ENCODE measurements around the gene TF. TPM values are rescaled to one million over a fixed set of nuclear protein-coding genes. Genes with fewer than 3 reads are reported as not detected.

Gene TF
- total and polyA plus RNA-seq, 2 experiments from 2014 or later: 0.05 TPM; not detected in 1

DNA sequence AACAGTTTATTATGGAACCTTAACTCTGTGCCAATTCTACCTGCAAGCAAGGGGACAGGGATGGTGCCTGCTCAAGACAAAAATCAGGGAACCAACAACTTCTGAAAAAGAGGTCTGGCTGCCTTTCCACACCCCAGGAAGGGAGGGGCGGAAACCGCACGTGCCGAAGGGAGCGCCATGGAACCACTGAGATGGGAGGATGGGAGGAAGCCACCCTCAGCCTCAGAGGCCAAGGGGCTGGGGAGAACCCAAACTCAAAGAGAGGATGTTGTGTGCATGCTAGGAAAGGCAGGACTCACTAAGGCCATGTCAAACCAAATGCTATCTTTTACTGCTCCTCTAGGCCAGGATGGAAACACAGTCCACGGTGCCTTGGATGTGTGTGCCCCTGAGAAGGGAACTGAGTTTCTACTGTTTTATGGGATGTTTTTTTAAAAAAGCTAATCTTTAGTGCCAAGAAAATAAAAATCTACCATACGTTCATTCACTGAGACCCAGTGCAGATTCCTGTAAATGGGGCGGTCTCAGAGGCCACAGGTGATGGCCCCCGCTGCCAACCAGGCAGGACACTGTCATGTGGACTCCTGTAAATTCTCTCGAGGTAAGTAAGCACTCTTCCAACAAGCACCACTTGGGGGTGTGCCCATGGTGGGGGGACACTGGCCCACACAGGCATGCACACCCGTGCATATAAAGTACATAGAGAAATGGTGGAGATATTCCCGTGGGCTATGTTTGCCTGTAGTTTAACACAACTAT lies 80.0 kb downstream of the TF start:
- H3K9ac ChIP-seq: no peak overlapping the region
- no peak overlapping the region for H3K4me3 ChIP-seq
- H3K27ac ChIP-seq: no peak overlapping the region
- H2AFZ ChIP-seq: no peak overlapping the region
- in situ Hi-C loops (cut with MboI): no loop called here
- H3K9me3 ChIP-seq (ENCODE audit: low read depth): no peaks in the 10 kb centered on the region
- TF ChIP-seq EZH2phosphoT487 (IDR thresholded peaks at IDR 0.05; ENCODE audit: insufficient read depth, low read depth) (no peak), EZH2 (IDR thresholded peaks at IDR 0.05; ENCODE audit: insufficient read depth, poor library complexity, severe bottlenecking) (no peak)
- no peaks in the 10 kb centered on the region for H3K79me2 ChIP-seq (ENCODE audit: insufficient read depth)
- WGBS, 2 experiments (ENCODE audit: low coverage in 1 of 2, low lambda C conversion rate in 2 of 2, missing lambda C conversion rate in 2 of 2): 88 to 89% methylated on average over 12 of the region's 12 CpGs
- H3K4me1 ChIP-seq (ENCODE audit: insufficient read depth): peaks cover 4% of the 10 kb centered on the region; the same call in 1 of the 2 replicates
- H3K27me3 ChIP-seq (replicated peaks; ENCODE audit: insufficient read depth): no peaks in the 10 kb centered on the region
- no peak overlapping the region for H3K4me2 ChIP-seq (ENCODE audit: unreplicated experiment)
- no peaks in the 10 kb centered on the region; the same call in 1 of the 2 replicates for H3K36me3 ChIP-seq (ENCODE audit: low read depth)
- H3K9me2 ChIP-seq (ENCODE audit: insufficient read depth): no peaks in the 10 kb centered on the region
- no peak for DNase-seq
- 0 out of 2 replicates have a peak, but pooled peaks cover 4% of the 10 kb centered on the region for H3F3A ChIP-seq (ENCODE audit: insufficient read depth)
- 0 out of 2 replicates have a peak, but pooled peaks cover 5% of the 10 kb centered on the region for H4K20me1 ChIP-seq (ENCODE audit: insufficient read depth)

DNA sequence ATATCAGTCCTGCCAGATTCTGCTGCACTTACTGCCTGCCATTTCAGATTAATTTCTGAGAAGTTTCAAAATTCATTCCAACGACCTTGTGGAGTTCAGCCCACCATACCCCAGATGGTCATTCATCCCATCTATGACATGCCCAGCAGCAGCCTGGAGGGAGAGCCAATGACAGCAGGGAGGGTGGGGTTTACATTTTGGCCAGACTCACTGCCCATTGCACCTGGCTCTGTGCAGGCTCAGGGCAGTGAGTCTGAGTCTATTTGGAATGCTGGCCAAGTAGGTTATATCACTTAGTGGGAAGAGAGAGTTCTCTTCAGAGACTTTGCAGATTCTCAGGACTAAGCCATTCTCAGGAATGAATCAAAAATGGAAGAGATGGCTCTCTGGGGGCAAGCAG lies 80.9 kb downstream of the TF start:
- H3K4me1 ChIP-seq (ENCODE audit: insufficient read depth): no peaks in the 10 kb centered on the region
- no peak overlapping the region for H3K4me3 ChIP-seq
- H3K79me2 ChIP-seq (ENCODE audit: insufficient read depth): no peaks in the 10 kb centered on the region
- no peak overlapping the region for H3K4me2 ChIP-seq (ENCODE audit: unreplicated experiment)
- 0 out of 2 replicates have a peak, but pooled peaks cover 3% of the 10 kb centered on the region for H4K20me1 ChIP-seq (ENCODE audit: insufficient read depth)
- DNase-seq: no peak
- in situ Hi-C loops (cut with MboI): no loop called here
- TF ChIP-seq EZH2phosphoT487 (IDR thresholded peaks at IDR 0.05; ENCODE audit: insufficient read depth, low read depth): no peak
- no peak for TF ChIP-seq EZH2 (IDR thresholded peaks at IDR 0.05; ENCODE audit: insufficient read depth, poor library complexity, severe bottlenecking)
- no peaks in the 10 kb centered on the region for H3K9me2 ChIP-seq (ENCODE audit: insufficient read depth)
- WGBS, 2 experiments (ENCODE audit: low coverage in 1 of 2, low lambda C conversion rate in 2 of 2, missing lambda C conversion rate in 2 of 2): 12 to 22% methylated on average over 1 of the region's 1 CpG
- no peaks in the 10 kb centered on the region for H3K36me3 ChIP-seq (ENCODE audit: low read depth)
- H3F3A ChIP-seq (ENCODE audit: insufficient read depth): no peaks in the 10 kb centered on the region
- no peak overlapping the region for H3K27ac ChIP-seq
- H3K9me3 ChIP-seq (ENCODE audit: low read depth): no peaks in the 10 kb centered on the region
- no peaks in the 10 kb centered on the region for H3K27me3 ChIP-seq (replicated peaks; ENCODE audit: insufficient read depth)
- H3K9ac ChIP-seq: no peak overlapping the region
- H2AFZ ChIP-seq: no peak overlapping the region

DNA sequence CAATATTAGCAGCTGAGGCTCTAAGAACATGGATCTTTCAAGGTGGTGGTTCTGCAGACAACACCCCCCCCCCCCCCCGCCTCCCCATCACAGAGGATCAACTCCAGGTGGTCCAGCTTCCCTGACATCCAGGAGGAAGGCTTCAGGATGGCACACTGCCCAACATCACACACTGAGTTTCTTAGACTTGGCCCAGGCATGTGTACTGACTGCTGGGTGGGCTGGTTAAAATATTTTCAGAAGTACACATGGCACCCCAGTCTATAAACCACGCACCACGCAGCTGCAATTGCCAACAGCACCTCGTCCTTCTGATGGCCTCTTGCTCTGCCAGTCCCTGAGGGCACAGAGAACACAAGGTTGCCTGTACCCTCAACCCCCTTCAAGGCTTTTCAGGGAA lies 81.5 kb downstream of the TF start:
- Histone ChIP-seq H3K9ac (no peak overlapping the region), H3K36me3 (ENCODE audit: low read depth) (no peaks in the 10 kb centered on the region), H3K79me2 (ENCODE audit: insufficient read depth) (no peaks in the 10 kb centered on the region), H3K4me3 (no peak overlapping the region), H3K4me2 (ENCODE audit: unreplicated experiment) (no peak overlapping the region), H3K9me3 (ENCODE audit: low read depth) (no peaks in the 10 kb centered on the region), H4K20me1 (ENCODE audit: insufficient read depth) (no peaks in the 10 kb centered on the region), H3K4me1 (ENCODE audit: insufficient read depth) (no peaks in the 10 kb centered on the region), H3K27ac (no peak overlapping the region), H3F3A (ENCODE audit: insufficient read depth) (no peaks in the 10 kb centered on the region), H3K27me3 (replicated peaks; ENCODE audit: insufficient read depth) (no peaks in the 10 kb centered on the region), H2AFZ (no peak overlapping the region), H3K9me2 (ENCODE audit: insufficient read depth) (no peaks in the 10 kb centered on the region)
- TF ChIP-seq EZH2 (IDR thresholded peaks at IDR 0.05; ENCODE audit: insufficient read depth, poor library complexity, severe bottlenecking) (no peak), EZH2phosphoT487 (IDR thresholded peaks at IDR 0.05; ENCODE audit: insufficient read depth, low read depth) (no peak)
- in situ Hi-C loops (cut with MboI): no loop called here
- WGBS, 2 experiments (ENCODE audit: low coverage in 1 of 2, low lambda C conversion rate in 2 of 2, missing lambda C conversion rate in 2 of 2): 67 to 74% methylated on average over 4 of the region's 4 CpGs
- no peak for DNase-seq

DNA sequence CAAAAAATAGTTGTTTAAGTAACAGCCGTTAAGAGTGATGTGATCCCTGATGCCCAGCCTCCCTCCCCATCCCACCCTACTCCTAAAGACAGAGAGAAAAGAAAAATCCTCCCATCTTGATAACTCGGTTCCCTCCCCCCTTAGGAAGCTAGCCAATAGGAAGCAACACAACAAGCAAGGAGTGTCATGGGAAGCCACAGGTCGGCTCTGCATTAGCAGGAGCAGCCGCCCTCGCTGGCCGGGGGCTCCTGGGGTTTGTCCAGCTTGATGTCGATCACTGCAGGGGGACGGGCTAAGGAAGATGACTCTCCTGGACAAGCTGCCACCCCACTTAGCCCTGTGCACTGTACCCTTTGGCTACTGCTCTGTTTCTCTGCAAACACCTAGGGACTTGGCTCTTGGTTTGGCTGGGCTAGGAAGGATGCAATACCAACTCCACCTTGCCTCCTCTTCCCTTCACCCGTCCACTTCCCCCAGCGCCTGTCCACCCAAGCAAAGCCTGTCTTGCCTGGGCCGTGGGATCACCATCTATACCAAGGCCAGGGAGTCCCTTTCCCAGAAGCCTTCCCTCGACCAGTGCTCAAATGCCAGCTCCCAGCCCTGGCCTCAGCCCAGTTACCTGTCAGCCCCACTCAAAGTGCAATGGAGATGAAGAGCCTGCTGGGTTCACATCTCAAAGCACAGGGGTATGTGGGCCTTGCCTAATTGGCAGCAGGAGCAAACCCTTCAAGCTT lies 82.5 kb downstream of the TF start:
- Histone ChIP-seq H3K9me3 (ENCODE audit: low read depth) (no peaks in the 10 kb centered on the region), H3K9me2 (ENCODE audit: insufficient read depth) (no peaks in the 10 kb centered on the region), H3K27ac (no peak overlapping the region), H2AFZ (no peak overlapping the region), H3K79me2 (ENCODE audit: insufficient read depth) (no peaks in the 10 kb centered on the region), H3K9ac (no peak overlapping the region), H3K27me3 (replicated peaks; ENCODE audit: insufficient read depth) (no peaks in the 10 kb centered on the region), H3F3A (ENCODE audit: insufficient read depth) (no peaks in the 10 kb centered on the region), H3K36me3 (ENCODE audit: low read depth) (no peaks in the 10 kb centered on the region), H4K20me1 (ENCODE audit: insufficient read depth) (no peaks in the 10 kb centered on the region), H3K4me3 (no peak overlapping the region), H3K4me1 (ENCODE audit: insufficient read depth) (no peaks in the 10 kb centered on the region), H3K4me2 (ENCODE audit: unreplicated experiment) (no peak overlapping the region)
- no peak for DNase-seq
- 75 to 78% methylated on average over 12 of the region's 12 CpGs for WGBS, 2 experiments (ENCODE audit: low coverage in 1 of 2, low lambda C conversion rate in 2 of 2, missing lambda C conversion rate in 2 of 2)
- in situ Hi-C loops (cut with MboI): no loop called here
- TF ChIP-seq EZH2 (IDR thresholded peaks at IDR 0.05; ENCODE audit: insufficient read depth, poor library complexity, severe bottlenecking) (no peak), EZH2phosphoT487 (IDR thresholded peaks at IDR 0.05; ENCODE audit: insufficient read depth, low read depth) (no peak)

All from GM23248 (cell line).